NT2/D1 (cell line): ENCODE data around the gene LRMDA.

Experiments used
- SUZ12 ChIP-seq: IDR thresholded peaks from 2 replicates; pipeline ENCODE4 v1.6.1; 2011; ENCODE audit not compliant: insufficient read length, insufficient read depth; ENCODE audit errors: extremely low read depth
- YY1 ChIP-seq: IDR thresholded peaks from 2 replicates; pipeline ENCODE4 v1.6.1; 2011; ENCODE audit not compliant: insufficient read length, insufficient read depth
- ZNF274 ChIP-seq: IDR thresholded peaks from 2 replicates; pipeline ENCODE4 v1.6.1; 2011; ENCODE audit warnings: mild to moderate bottlenecking, low read depth, low read length

DNA sequence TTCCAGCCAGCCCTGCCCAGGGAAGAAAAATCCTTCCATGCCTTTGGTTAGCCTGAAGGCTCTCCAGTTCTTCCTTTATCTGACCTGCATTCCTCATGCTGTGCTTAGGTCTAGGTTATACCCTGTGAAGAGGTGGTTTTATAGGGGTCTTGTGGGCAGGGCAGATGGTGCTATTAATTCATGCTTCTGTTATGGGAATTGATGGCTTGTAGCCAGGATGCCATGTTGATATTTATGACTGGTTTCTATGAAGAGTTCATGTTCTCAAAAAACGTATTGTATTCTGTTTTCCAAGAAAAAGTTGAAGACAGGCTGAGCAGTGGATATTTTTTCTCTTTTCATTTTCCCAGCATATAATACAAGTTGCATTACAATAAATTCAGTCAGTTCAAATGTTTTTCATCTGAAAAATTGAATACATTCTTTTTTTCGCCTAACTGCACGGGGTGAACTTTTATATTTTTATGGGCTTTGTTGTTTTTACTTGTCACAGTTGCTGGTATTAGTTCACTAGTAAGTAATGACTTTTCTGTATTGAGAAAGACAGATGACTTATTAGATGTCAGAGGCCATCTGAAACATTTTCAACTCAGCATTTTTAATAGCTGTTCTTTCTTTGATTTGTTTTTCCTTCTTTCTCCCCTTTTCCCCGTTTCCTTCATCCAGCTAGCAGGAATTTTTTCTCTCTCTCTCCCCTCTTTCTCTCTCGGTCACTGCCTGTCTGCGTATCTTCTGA is 322.8 kb downstream of the LRMDA start:
- TF ChIP-seq SUZ12 (no peak), YY1 (no peak), ZNF274 (no peak)
